Adrenal gland (tissue), 12 donors: ENCODE data around the gene CTSW. TPM values are rescaled to one million over a fixed set of nuclear protein-coding genes. Genes with fewer than 3 reads are reported as not detected.

ENCODE experiments used
- DNase-seq, 7 donors: peaks; one replicate each; pipeline ENCODE4 v3.0.0-alpha.2; 2019 to 2020
- H3K27ac ChIP-seq, 5 donors: fragments of 200-600 bp; sonication (generic) in 4 of 5; 1 replicate in 3 of 5; 2 replicates in 2 of 5; pipeline versions ENCODE4 v1.5.1 to v1.8.0; 2016 to 2020; ENCODE audit warnings: mild to moderate bottlenecking in 1 of 5
- H3K27me3 ChIP-seq: fragments of 200-600 bp; 2 replicates; pipeline ENCODE4 v1.8.0; 2021
- H3K36me3 ChIP-seq, 2 donors: fragments of 200-600 bp; replicated peaks in 1 of 2; 1 replicate in 1 of 2; 2 replicates in 1 of 2; pipeline versions ENCODE4 v1.5.1 to v1.8.0; 2018 to 2022
- H3K4me1 ChIP-seq, 2 donors: fragments of 200-600 bp; replicated peaks in 1 of 2; 1 replicate in 1 of 2; 2 replicates in 1 of 2; pipeline versions ENCODE4 v1.5.1 to v1.8.0; 2018 to 2021
- H3K4me3 ChIP-seq, 4 donors: fragments of 200-600 bp; sonication (generic) in 3 of 4; one replicate each; pipeline ENCODE4 v1.5.1; 2016 to 2018
- H3K9me3 ChIP-seq, 3 donors: fragments of 200-600 bp; sonication (generic) in 1 of 3; replicated peaks in 1 of 3; 1 replicate in 2 of 3; 2 replicates in 1 of 3; pipeline versions ENCODE4 v1.5.1 to v1.8.0; 2016 to 2021
- POLR2A ChIP-seq, 2 donors: fragments of 450-650 bp; IDR thresholded peaks; one replicate each; pipeline ENCODE4 v1.6.1; 2017; ENCODE audit warnings: antibody characterized with exemption in 2 of 2, mild to moderate bottlenecking in 2 of 2, moderate library complexity in 1 of 2
- WGBS, 4 donors: extraction: QIAGEN DNeasy Blood & Tissue Kit in 2 of 4; methylation state at CpG; one replicate each; pipeline versions ENCODE4 v1.1.5 to v1.1.7; 2013 to 2017; 5-methylcytosine and 5-hydroxymethylcytosine counted together
- intact Hi-C, 2 donors: fragments of 100-400 bp; cut with DNase I; formaldehyde crosslinking; loops; one replicate each; pipeline versions ENCODE4 v1.14.1 to v1.15.0; 2022 to 2023
- polyA plus RNA-seq, 3 donors: library from polyadenylated mRNA; stranded (reverse); fragments of 200-250 nt in 2 of 3; fragments of 350-450 nt in 1 of 3; fragmentation: Illumina TruSeq in 1 of 3; extraction: RNeasy Lipid Tissue Mini Kit (QIAGEN cat#74804) in 1 of 3; gene quantifications; one replicate each; pipeline ENCODE4 v1.2.3, GENCODE V29; 2013 to 2014
- total RNA-seq, 9 donors: library from RNA; depleted of rRNA in 4 of 9; stranded (reverse); fragments of >200 nt in 4 of 9; fragments of 120-200 nt in 1 of 9; fragmentation: NEBNext Ultra II Directional in 1 of 9; extraction: Animal tissue kit (Norgen Biotek cat#: 25700) in 1 of 9; gene quantifications; one replicate each; pipeline versions ENCODE4 v1.1.0 to v1.2.4, GENCODE V29; 2013 to 2023
- TF ChIP-seq, protein P1 (sequence below), 6 experiments: fragments of 450-650 bp in 4 of 6; fragments of 200-600 bp in 2 of 6; sonication (generic) in 1 of 6; IDR thresholded peaks; 1 replicate in 5 of 6; 2 replicates in 1 of 6; pipeline versions ENCODE4 v1.5.1 to v1.8.0; 2016 to 2021; ENCODE audit warnings: antibody characterized with exemption in 6 of 6, mild to moderate bottlenecking in 2 of 6, moderate library complexity in 1 of 6
- donor health status: healthy with polysubstance abuse.
- donor health status: Bipolar disorder and iron deficiency.
- donor health status: DM: yes; HTN: yes; CAD: no.
- donor health status: DM: no; HTN: no; CAD: no.
- donor health status: DM: no; HTN: no; CAD: no.
- donor health status: DM: yes; HTN: yes; CAD: no.

CTSW gene
- total and polyA plus RNA-seq, 12 donors: 0.28 to 4.8 (median 0.96) TPM; not detected in 2

DNA sequence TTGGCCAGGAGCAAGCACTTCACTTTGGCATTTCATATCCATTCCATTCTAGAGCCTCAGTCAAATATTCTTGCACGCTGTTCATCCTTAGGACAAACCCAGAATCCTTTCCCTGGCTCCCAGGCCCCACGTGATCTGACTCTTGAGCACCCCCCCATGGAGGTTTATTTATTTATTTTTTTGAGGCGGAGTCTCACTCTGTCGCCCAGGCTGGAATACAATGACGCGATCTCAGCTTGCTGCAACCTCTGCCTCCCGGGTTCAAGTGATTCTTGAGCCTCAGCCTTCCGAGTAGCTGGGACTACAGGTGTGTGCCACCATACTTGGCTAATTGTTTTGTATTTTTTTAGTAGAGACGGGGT is 52.9 kb downstream of the CTSW start:
- DNase-seq: no peak
- Histone ChIP-seq H3K27ac (no peak overlapping the region), H3K9me3 (no peaks in the 10 kb centered on the region), H3K36me3 (no peaks in the 10 kb centered on the region), H3K4me1 (no peaks in the 10 kb centered on the region), H3K27me3 (no peaks in the 10 kb centered on the region), H3K4me3 (no peak overlapping the region)
- TF ChIP-seq, protein P1, sequence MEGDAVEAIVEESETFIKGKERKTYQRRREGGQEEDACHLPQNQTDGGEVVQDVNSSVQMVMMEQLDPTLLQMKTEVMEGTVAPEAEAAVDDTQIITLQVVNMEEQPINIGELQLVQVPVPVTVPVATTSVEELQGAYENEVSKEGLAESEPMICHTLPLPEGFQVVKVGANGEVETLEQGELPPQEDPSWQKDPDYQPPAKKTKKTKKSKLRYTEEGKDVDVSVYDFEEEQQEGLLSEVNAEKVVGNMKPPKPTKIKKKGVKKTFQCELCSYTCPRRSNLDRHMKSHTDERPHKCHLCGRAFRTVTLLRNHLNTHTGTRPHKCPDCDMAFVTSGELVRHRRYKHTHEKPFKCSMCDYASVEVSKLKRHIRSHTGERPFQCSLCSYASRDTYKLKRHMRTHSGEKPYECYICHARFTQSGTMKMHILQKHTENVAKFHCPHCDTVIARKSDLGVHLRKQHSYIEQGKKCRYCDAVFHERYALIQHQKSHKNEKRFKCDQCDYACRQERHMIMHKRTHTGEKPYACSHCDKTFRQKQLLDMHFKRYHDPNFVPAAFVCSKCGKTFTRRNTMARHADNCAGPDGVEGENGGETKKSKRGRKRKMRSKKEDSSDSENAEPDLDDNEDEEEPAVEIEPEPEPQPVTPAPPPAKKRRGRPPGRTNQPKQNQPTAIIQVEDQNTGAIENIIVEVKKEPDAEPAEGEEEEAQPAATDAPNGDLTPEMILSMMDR (IDR thresholded peaks at IDR 0.05): no peak
- no peak for TF ChIP-seq POLR2A (IDR thresholded peaks at IDR 0.05)
- intact Hi-C loops: no loop called here
- WGBS, 4 donors: 37 to 48% (median 43%) methylated on average over 9 of the region's 9 CpGs

Other genes with a start within 250 kb of the CTSW start
- gene SIPA1, start 241.7 kb upstream of the CTSW start, total RNA-seq: 100 to 1,000 TPM in 1 of 9 donors, 10 to 100 TPM in 8; 28.0 to 108 (median 74.1) TPM
- 100 to 1,000 TPM in 2 of 3 donors, 1 to 10 TPM in 1; 8.7 to 377 (median 171) TPM for gene SIPA1, start 241.7 kb upstream of the CTSW start, polyA plus RNA-seq
- 10 to 100 TPM; 19.3 to 76.2 (median 69.5) TPM for gene RELA, start 216.9 kb upstream of the CTSW start, total RNA-seq
- gene RELA, start 216.9 kb upstream of the CTSW start, polyA plus RNA-seq: 10 to 100 TPM; 38.2 to 64.6 (median 46.7) TPM
- 10 to 100 TPM; 55.9 to 89.6 (median 62.8) TPM for gene KAT5, start 167.6 kb upstream of the CTSW start, total RNA-seq
- 100 to 1,000 TPM in 2 of 3 donors, 10 to 100 TPM in 1; 52.0 to 199 (median 107) TPM for gene KAT5, start 167.6 kb upstream of the CTSW start, polyA plus RNA-seq
- 100 to 1,000 TPM in 6 of 9 donors, 10 to 100 TPM in 3; 69.7 to 170 (median 112) TPM for gene RNASEH2C, start 159.0 kb upstream of the CTSW start, total RNA-seq
- 100 to 1,000 TPM in 1 of 3 donors, 10 to 100 TPM in 2; 13.5 to 109 (median 79.5) TPM for gene RNASEH2C, start 159.0 kb upstream of the CTSW start, polyA plus RNA-seq
- 10 to 100 TPM in 8 of 9 donors, 1 to 10 TPM in 1; 4.8 to 30.8 (median 17.2) TPM for gene AP5B1, start 98.9 kb upstream of the CTSW start, total RNA-seq
- gene AP5B1, start 98.9 kb upstream of the CTSW start, polyA plus RNA-seq: 1 to 10 TPM; 1.9 to 8.2 (median 3.4) TPM
- gene OVOL1, start 92.8 kb upstream of the CTSW start, total RNA-seq: not detected
- under 1 TPM in 1 of 3 donors, not detected in 2; 0.07 TPM for gene OVOL1, start 92.8 kb upstream of the CTSW start, polyA plus RNA-seq
- 1 to 10 TPM in 1 of 9 donors, under 1 TPM in 5, not detected in 3; 0.25 to 1.2 (median 0.46) TPM for gene SNX32, start 45.9 kb upstream of the CTSW start, total RNA-seq
- 1 to 10 TPM in 1 of 3 donors, under 1 TPM in 2; 0.11 to 1.1 (median 0.61) TPM for gene SNX32, start 45.9 kb upstream of the CTSW start, polyA plus RNA-seq
- 100 to 1,000 TPM; 354 to 765 (median 610) TPM for gene CFL1, start 21.7 kb upstream of the CTSW start, total RNA-seq
- gene CFL1, start 21.7 kb upstream of the CTSW start, polyA plus RNA-seq: 100 to 1,000 TPM; 217 to 752 (median 376) TPM
- gene MUS81, start 19.4 kb upstream of the CTSW start, total RNA-seq: 10 to 100 TPM; 17.5 to 53.7 (median 37.0) TPM
- 100 to 1,000 TPM in 2 of 3 donors, 10 to 100 TPM in 1; 16.1 to 147 (median 103) TPM for gene MUS81, start 19.4 kb upstream of the CTSW start, polyA plus RNA-seq
- 100 to 1,000 TPM in 2 of 9 donors, 10 to 100 TPM in 7; 30.3 to 111 (median 62.9) TPM for gene EFEMP2, start 7.0 kb upstream of the CTSW start, total RNA-seq
- gene EFEMP2, start 7.0 kb upstream of the CTSW start, polyA plus RNA-seq: 100 to 1,000 TPM in 1 of 3 donors, 10 to 100 TPM in 2; 20.3 to 156 (median 92.9) TPM
- 100 to 1,000 TPM in 2 of 9 donors, 10 to 100 TPM in 7; 57.9 to 183 (median 72.4) TPM for gene FIBP, start 8.6 kb downstream of the CTSW start, total RNA-seq
- 10 to 100 TPM; 71.3 to 87.4 (median 72.5) TPM for gene FIBP, start 8.6 kb downstream of the CTSW start, polyA plus RNA-seq
- gene CCDC85B, start 10.8 kb downstream of the CTSW start, total RNA-seq: 100 to 1,000 TPM in 2 of 9 donors, 10 to 100 TPM in 7; 15.5 to 162 (median 59.1) TPM
- gene CCDC85B, start 10.8 kb downstream of the CTSW start, polyA plus RNA-seq: 100 to 1,000 TPM in 1 of 3 donors, 10 to 100 TPM in 1, under 1 TPM in 1; 0.16 to 124 (median 57.6) TPM
- gene FOSL1, start 20.6 kb downstream of the CTSW start, total RNA-seq: 10 to 100 TPM in 1 of 9 donors, 1 to 10 TPM in 8; 2.7 to 34.4 (median 3.2) TPM
- 10 to 100 TPM; 12.0 to 32.4 (median 12.7) TPM for gene FOSL1, start 20.6 kb downstream of the CTSW start, polyA plus RNA-seq
- gene C11orf68, start 39.2 kb downstream of the CTSW start, total RNA-seq: 10 to 100 TPM; 11.5 to 51.9 (median 25.9) TPM
- 10 to 100 TPM; 22.9 to 32.4 (median 32.4) TPM for gene C11orf68, start 39.2 kb downstream of the CTSW start, polyA plus RNA-seq
- 100 to 1,000 TPM in 3 of 9 donors, 10 to 100 TPM in 6; 75.8 to 111 (median 92.3) TPM for gene DRAP1, start 39.6 kb downstream of the CTSW start, total RNA-seq
- gene DRAP1, start 39.6 kb downstream of the CTSW start, polyA plus RNA-seq: 100 to 1,000 TPM in 2 of 3 donors, 10 to 100 TPM in 1; 63.7 to 269 (median 267) TPM
- gene TSGA10IP, start 65.6 kb downstream of the CTSW start, total RNA-seq: under 1 TPM in 2 of 9 donors, not detected in 7; 0.24 to 0.33 TPM
- under 1 TPM in 2 of 3 donors, not detected in 1; 0.03 to 0.32 TPM for gene TSGA10IP, start 65.6 kb downstream of the CTSW start, polyA plus RNA-seq
- gene SART1, start 81.9 kb downstream of the CTSW start, total RNA-seq: 10 to 100 TPM; 16.9 to 47.4 (median 31.2) TPM
- gene SART1, start 81.9 kb downstream of the CTSW start, polyA plus RNA-seq: 100 to 1,000 TPM in 2 of 3 donors, 10 to 100 TPM in 1; 31.5 to 351 (median 246) TPM
- 10 to 100 TPM; 16.1 to 49.0 (median 30.9) TPM for gene EIF1AD, start 122.3 kb downstream of the CTSW start, total RNA-seq
- 10 to 100 TPM; 15.5 to 35.6 (median 20.4) TPM for gene EIF1AD, start 122.3 kb downstream of the CTSW start, polyA plus RNA-seq
- gene BANF1, start 122.7 kb downstream of the CTSW start, total RNA-seq: 100 to 1,000 TPM in 4 of 9 donors, 10 to 100 TPM in 5; 63.1 to 212 (median 85.6) TPM
- gene BANF1, start 122.7 kb downstream of the CTSW start, polyA plus RNA-seq: 100 to 1,000 TPM; 268 to 364 (median 270) TPM
- gene CST6, start 132.2 kb downstream of the CTSW start, total RNA-seq: under 1 TPM in 1 of 9 donors, not detected in 8; 0.55 TPM
- gene CST6, start 132.2 kb downstream of the CTSW start, polyA plus RNA-seq: under 1 TPM in 1 of 3 donors, not detected in 2; 0.24 TPM
- gene CATSPER1, start 146.6 kb downstream of the CTSW start, total RNA-seq: under 1 TPM in 4 of 9 donors, not detected in 5; 0.20 to 0.47 (median 0.35) TPM
- 1 to 10 TPM in 1 of 3 donors, under 1 TPM in 2; 0.37 to 2.3 (median 0.61) TPM for gene CATSPER1, start 146.6 kb downstream of the CTSW start, polyA plus RNA-seq
- gene GAL3ST3, start 169.3 kb downstream of the CTSW start, total RNA-seq: under 1 TPM in 4 of 9 donors, not detected in 5; 0.11 to 0.41 (median 0.22) TPM
- gene GAL3ST3, start 169.3 kb downstream of the CTSW start, polyA plus RNA-seq: not detected
- 100 to 1,000 TPM; 125 to 177 (median 143) TPM for gene SF3B2, start 172.5 kb downstream of the CTSW start, total RNA-seq
- gene SF3B2, start 172.5 kb downstream of the CTSW start, polyA plus RNA-seq: 100 to 1,000 TPM; 101 to 196 (median 127) TPM
- 10 to 100 TPM; 21.1 to 60.5 (median 50.6) TPM for gene PACS1, start 190.4 kb downstream of the CTSW start, total RNA-seq
- gene PACS1, start 190.4 kb downstream of the CTSW start, polyA plus RNA-seq: 10 to 100 TPM; 23.9 to 37.4 (median 29.9) TPM